Vagina (tissue), 2 donors: ENCODE data around the gene TMIGD3.

Source experiments
- CTCF ChIP-seq, 3 experiments: fragments of 450-650 bp in 2 of 3; fragments of 200-600 bp in 1 of 3; sonication (generic) in 1 of 3; IDR thresholded peaks; one replicate each; pipeline ENCODE4 v1.5.1; 2017 to 2019; ENCODE audit warnings: antibody characterized with exemption in 3 of 3, mild to moderate bottlenecking in 2 of 3, moderate library complexity in 2 of 3
- POLR2A ChIP-seq, 2 donors: fragments of 450-650 bp; IDR thresholded peaks; one replicate each; pipeline ENCODE4 v1.6.1; 2017; ENCODE audit warnings: antibody characterized with exemption in 2 of 2, mild to moderate bottlenecking in 2 of 2, moderate library complexity in 2 of 2
- POLR2AphosphoS5 ChIP-seq, 2 donors: sonication (generic); formaldehyde crosslinking; IDR thresholded peaks; one replicate each; pipeline ENCODE4 v1.9.0; 2017; ENCODE audit warnings: antibody characterized with exemption in 2 of 2, mild to moderate bottlenecking in 2 of 2, low read depth in 1 of 2; ENCODE audit not compliant: insufficient read depth in 1 of 2

DNA sequence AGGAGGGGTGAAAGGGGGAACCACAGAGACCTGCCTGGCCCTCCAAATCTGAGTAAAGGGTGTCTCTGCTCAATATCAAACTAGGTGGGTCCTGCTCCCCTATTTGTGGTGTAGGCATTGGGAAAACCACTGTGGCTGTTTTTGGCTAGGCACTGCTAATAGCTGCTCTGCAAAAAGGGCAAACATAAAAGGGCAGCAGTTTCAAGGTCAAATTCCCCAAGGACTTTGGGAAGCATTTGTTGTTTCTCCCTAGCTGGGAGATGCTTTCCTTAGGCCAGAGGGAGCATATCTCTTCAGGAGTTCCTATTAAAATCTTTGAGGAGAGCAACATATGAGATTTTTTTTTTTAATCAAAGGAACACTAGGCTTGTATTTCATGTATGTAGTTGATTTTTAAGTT lies 27.2 kb downstream of the TMIGD3 start:
- TF ChIP-seq CTCF (IDR thresholded peaks at IDR 0.05), result no peak
- no peak for TF ChIP-seq POLR2A (IDR thresholded peaks at IDR 0.05)
- TF ChIP-seq POLR2AphosphoS5 (IDR thresholded peaks at IDR 0.05; ENCODE audit: insufficient read depth in 1 of 2, low read depth in 1 of 2), result no peak
